ENCODE measurements around the gene CNTNAP2. TPM values are rescaled to one million over a fixed set of nuclear protein-coding genes. Genes with fewer than 3 reads are reported as not detected.

The CNTNAP2 gene
- total RNA-seq, 1 experiment from 2014 or later, result 64.5 TPM

DNA sequence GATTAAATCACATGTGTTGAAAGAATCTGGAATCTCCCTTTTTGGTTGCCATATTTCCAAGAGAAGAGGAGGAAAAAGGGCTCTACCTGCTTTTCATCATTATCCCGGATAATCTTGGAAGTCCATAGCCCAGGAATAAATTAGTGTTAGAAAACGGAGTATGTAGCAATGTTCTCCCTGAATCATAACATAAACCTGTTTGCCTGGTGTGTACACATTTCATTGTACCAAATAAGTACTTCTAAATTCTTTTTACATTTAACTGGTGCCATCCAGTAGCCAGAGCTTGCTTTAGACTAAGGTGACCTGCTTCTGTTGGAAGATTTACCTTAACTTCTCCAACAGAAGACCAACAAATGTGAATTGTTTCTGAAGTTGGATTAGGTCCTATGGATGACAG is 2291.7 kb downstream of the CNTNAP2 start:
- Histone ChIP-seq H3K27me3 (ENCODE audit: insufficient read depth, low read length) (no peaks in the 10 kb centered on the region), H4K91ac (ENCODE audit: insufficient read length, low read depth, low read length) (no peak overlapping the region), H2AFZ (ENCODE audit: low read length) (no peak overlapping the region), H3K79me2 (ENCODE audit: insufficient read depth, low read length) (no peaks in the 10 kb centered on the region), H2AK5ac (ENCODE audit: insufficient read length, low read length) (no peak overlapping the region), H3K4me2 (ENCODE audit: insufficient read depth, insufficient read length, low read length) (no peak overlapping the region), H3K56ac (ENCODE audit: insufficient read length, low read depth, low read length) (no peak overlapping the region), H3K9me3 (ENCODE audit: control insufficient read depth, low read depth, low read length) (no peaks in the 10 kb centered on the region), H3K14ac (ENCODE audit: insufficient read depth, low read length) (no peak overlapping the region), H3K27ac (ENCODE audit: insufficient read length, low read depth, low read length) (no peak overlapping the region), H4K20me1 (ENCODE audit: control insufficient read depth, insufficient read depth, insufficient read length) (no peaks in the 10 kb centered on the region), H2BK12ac (ENCODE audit: insufficient read length, low read depth, low read length) (no peak overlapping the region), H2BK5ac (ENCODE audit: insufficient read length, low read length) (no peak overlapping the region), H3T11ph (ENCODE audit: low read length) (no peak overlapping the region), H2BK20ac (ENCODE audit: low read depth, low read length, poor library complexity, severe bottlenecking) (no peak overlapping the region), H3K9ac (ENCODE audit: extremely low read depth, insufficient read length, low read length) (no peak overlapping the region), H3K4ac (ENCODE audit: low read depth, low read length) (no peak overlapping the region; the same call in 1 of the 2 replicates), H4K8ac (replicated peaks; ENCODE audit: insufficient read length, low read depth, low read length) (no peak overlapping the region), H2BK120ac (ENCODE audit: low read depth, low read length, poor library complexity, severe bottlenecking) (no peak overlapping the region), H3K4me1 (ENCODE audit: insufficient read depth, low read length) (peaks cover 2% of the 10 kb centered on the region; the same call in 1 of the 2 replicates), H3K79me1 (ENCODE audit: insufficient read depth, low read depth, low read length, poor library complexity, severe bottlenecking) (no peaks in the 10 kb centered on the region), H2BK15ac (ENCODE audit: low read depth, low read length) (no peak overlapping the region), H3K23me2 (ENCODE audit: insufficient read length, low read depth, low read length, poor library complexity, severe bottlenecking) (no peaks in the 10 kb centered on the region), H3K23ac (ENCODE audit: insufficient read length, low read depth, low read length) (no peak overlapping the region), H3K18ac (ENCODE audit: insufficient read length, low read depth, low read length) (no peak overlapping the region), H4K5ac (ENCODE audit: insufficient read length, low read depth, low read length) (no peak overlapping the region)
- Mint-ChIP-seq H3K4me1 (peaks cover 16% of the 10 kb centered on the region in 2 experiments), H3K4me3 (no peak overlapping the region), H3K36me3 (ENCODE audit: insufficient read depth in 1 of 3, low read depth in 3 of 3) (peaks cover 3 to 34% (median 21%) of the 10 kb centered on the region in 3 experiments; a peak in 6 of 7 replicates), H3K9me3 (no peaks in the 10 kb centered on the region), H3K27ac (peak overlapping the region in 1 of 3 experiments; percentile 45; a peak in 2 of 7 replicates), H3K27me3 (ENCODE audit: low read depth) (no peaks in the 10 kb centered on the region)
- no peak for DNase-seq
- no CpG with 5 or more reads among the region's 2 CpGs for WGBS (ENCODE audit: extremely low coverage, insufficient read length, low lambda C conversion rate)
- TF ChIP-seq CTCF (conservative IDR thresholded peaks at IDR 0.05), result no peak
